CD8-positive, alpha-beta memory T cell (primary cell): ENCODE measurements around the gene KRTAP5-4. TPM values are rescaled to one million over a fixed set of nuclear protein-coding genes. Genes with fewer than 3 reads are reported as not detected.
"Not testable (repeated sequence)": the region's sequence is repeated elsewhere in the genome, so short reads cannot be mapped to it uniquely, and the experiment has no call there.

ENCODE experiments used
- CTCF ChIA-PET: fragments of 350-600 bp; sonication (Branson Sonifier 250); formaldehyde crosslinking; loops from one replicate; lab custom pipeline; 2021; ENCODE audit warnings: antibody characterized with exemption; lab: Charles Lee
- POLR2A ChIA-PET: fragments of 350-600 bp; sonication (Branson Sonifier 250); formaldehyde crosslinking; loops from one replicate; lab custom pipeline; 2021; ENCODE audit warnings: antibody characterized with exemption; lab: Charles Lee
- DNase-seq, 5 donors: peaks; one replicate each; pipeline versions ENCODE4 v3.0.0 to v3.0.0-alpha.2; 2020 to 2022; ENCODE audit warnings: mixed read lengths in 1 of 5
- H3K27ac ChIP-seq: one replicate; pipeline ENCODE4 v1.7.0; 2013; ENCODE audit warnings: low read depth, mild to moderate bottlenecking, low read length, moderate library complexity
- H3K27me3 ChIP-seq: 2 replicates; pipeline ENCODE4 v1.7.0; 2013; ENCODE audit warnings: low read length, mild to moderate bottlenecking; ENCODE audit not compliant: insufficient read depth, poor library complexity, severe bottlenecking
- H3K36me3 ChIP-seq: 2 replicates; pipeline ENCODE4 v1.7.0; 2013; ENCODE audit warnings: mild to moderate bottlenecking, low read length, moderate library complexity; ENCODE audit not compliant: insufficient read depth
- H3K4me1 ChIP-seq: 2 replicates; pipeline ENCODE4 v1.7.0; 2013; ENCODE audit warnings: mild to moderate bottlenecking, low read length, moderate library complexity; ENCODE audit not compliant: insufficient read depth
- H3K4me3 ChIP-seq: 2 replicates; pipeline ENCODE4 v1.7.0; 2013; ENCODE audit warnings: mild to moderate bottlenecking, low read length
- H3K9me3 ChIP-seq: 2 replicates; pipeline ENCODE4 v1.7.0; 2013; ENCODE audit warnings: mild to moderate bottlenecking, low read length
- H3K27ac Mint-ChIP-seq, 8 donors: one replicate each; pipeline ENCODE4 v1.8.0; 2020 to 2021; ENCODE audit warnings: mixed read lengths in 8 of 8, mild to moderate bottlenecking in 6 of 8, inconsistent platforms in 3 of 8, moderate library complexity in 3 of 8
- H3K27me3 Mint-ChIP-seq, 2 donors: one replicate each; pipeline ENCODE4 v1.8.0; 2020 to 2021; ENCODE audit warnings: mixed read lengths in 2 of 2, mild to moderate bottlenecking in 1 of 2, moderate library complexity in 1 of 2
- H3K36me3 Mint-ChIP-seq, 3 donors: one replicate each; pipeline ENCODE4 v1.8.0; 2020 to 2021; ENCODE audit warnings: mixed read lengths in 3 of 3, inconsistent platforms in 1 of 3, mild to moderate bottlenecking in 1 of 3
- H3K4me1 Mint-ChIP-seq, 3 donors: one replicate each; pipeline ENCODE4 v1.8.0; 2020 to 2021; ENCODE audit warnings: mixed read lengths in 3 of 3, inconsistent platforms in 1 of 3, mild to moderate bottlenecking in 1 of 3
- H3K4me3 Mint-ChIP-seq, 7 donors: one replicate each; pipeline ENCODE4 v1.8.0; 2020 to 2021; ENCODE audit warnings: mixed read lengths in 7 of 7, mild to moderate bottlenecking in 6 of 7, moderate library complexity in 4 of 7, inconsistent platforms in 2 of 7
- H3K9me3 Mint-ChIP-seq, 5 donors: one replicate each; pipeline ENCODE4 v1.8.0; 2020 to 2022; ENCODE audit warnings: mixed read lengths in 5 of 5, mild to moderate bottlenecking in 3 of 5, moderate library complexity in 2 of 5, inconsistent platforms in 1 of 5
- polyA plus RNA-seq: library from polyadenylated mRNA; unstranded; fragments of 300-500 nt; fragmentation: Illumina TruSeq; gene quantifications from one replicate; pipeline ENCODE4 v1.2.3, GENCODE V29; 2021
- total RNA-seq, 2 experiments: library from RNA; stranded (reverse); gene quantifications; one replicate each; pipeline ENCODE4 v1.2.3, GENCODE V29; 2021

The KRTAP5-4 gene
- total and polyA plus RNA-seq, 3 experiments from 2014 or later: not detected

DNA sequence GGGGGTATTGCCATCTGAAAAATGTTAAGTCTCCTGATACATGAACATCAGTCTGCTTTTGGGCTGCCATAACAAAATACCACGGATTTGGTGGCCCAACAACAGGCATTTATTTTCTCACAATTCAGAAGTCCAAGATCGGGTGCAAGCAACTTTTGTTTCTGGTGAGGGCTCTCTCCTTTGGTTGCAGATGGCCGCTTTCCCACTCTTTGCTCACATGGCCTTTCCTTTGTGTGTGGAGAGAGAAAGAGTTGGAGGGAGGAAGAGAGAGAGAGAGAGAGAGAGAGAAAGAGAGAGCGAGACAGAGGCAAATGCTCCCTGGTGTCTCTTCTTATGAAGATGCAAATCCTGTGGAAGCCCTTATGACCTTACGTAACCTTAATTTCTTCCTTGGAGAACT lies 21.3 kb downstream of the KRTAP5-4 start:
- Histone ChIP-seq H3K27ac (no peak overlapping the region), H3K36me3 (no peaks in the 10 kb centered on the region), H3K4me3 (no peak overlapping the region), H3K27me3 (no peaks in the 10 kb centered on the region), H3K9me3 (no peaks in the 10 kb centered on the region), H3K4me1 (peaks cover 2% of the 10 kb centered on the region)
- Mint-ChIP-seq H3K27ac (peak overlapping the region in 1 of 8 donors; percentile 74), H3K27me3 (peaks cover 22 to 66% of the 10 kb centered on the region in 2 donors), H3K4me1 (peaks cover 3 to 4% (median 4%) of the 10 kb centered on the region in 3 donors), H3K4me3 (no peak overlapping the region), H3K36me3 (peaks cover 0 to 4% (median 0%) of the 10 kb centered on the region in 3 donors), H3K9me3 (peaks cover 0 to 2% (median 0%) of the 10 kb centered on the region in 5 donors)
- ChIA-PET CTCF (no interaction called here), POLR2A (no interaction called here)
- no peak for DNase-seq

DNA sequence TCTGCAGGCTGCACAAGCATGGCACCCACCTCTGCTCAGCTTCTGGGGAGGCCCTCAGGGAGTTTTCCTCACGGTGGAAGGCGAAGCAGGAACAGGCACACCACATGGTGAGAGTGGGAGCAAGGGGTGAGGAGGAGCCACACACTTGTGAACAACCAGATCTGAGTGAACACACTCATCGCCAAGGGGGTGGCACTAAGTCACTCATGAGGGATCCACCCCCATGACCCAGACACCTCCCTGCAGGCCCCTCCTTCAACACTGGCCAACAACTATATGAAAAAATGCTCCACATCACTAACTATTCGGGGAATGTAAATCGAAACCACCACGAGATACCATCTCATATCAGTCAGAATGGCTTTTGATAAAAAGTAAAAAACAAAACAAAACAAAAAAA lies 23.1 kb downstream of the KRTAP5-4 start:
- H3K4me3 ChIP-seq: no peak overlapping the region
- Mint-ChIP-seq H3K4me1 (peaks cover 8 to 10% (median 9%) of the 10 kb centered on the region in 3 donors), H3K36me3 (peaks cover 0 to 4% (median 0%) of the 10 kb centered on the region in 3 donors), H3K27me3 (peaks cover 25 to 75% of the 10 kb centered on the region in 2 donors), H3K27ac (peak overlapping the region in 1 of 8 donors; percentile 74), H3K4me3 (no peak overlapping the region), H3K9me3 (peaks cover 0 to 2% (median 0%) of the 10 kb centered on the region in 5 donors)
- no peaks in the 10 kb centered on the region for H3K36me3 ChIP-seq
- H3K27me3 ChIP-seq: no peaks in the 10 kb centered on the region
- H3K4me1 ChIP-seq: peaks cover 4% of the 10 kb centered on the region
- peak in 1 of 5 donors; percentile 3 for DNase-seq
- H3K9me3 ChIP-seq: no peaks in the 10 kb centered on the region
- CTCF ChIA-PET: no interaction called here
- H3K27ac ChIP-seq: no peak overlapping the region
- POLR2A ChIA-PET: no interaction called here

DNA sequence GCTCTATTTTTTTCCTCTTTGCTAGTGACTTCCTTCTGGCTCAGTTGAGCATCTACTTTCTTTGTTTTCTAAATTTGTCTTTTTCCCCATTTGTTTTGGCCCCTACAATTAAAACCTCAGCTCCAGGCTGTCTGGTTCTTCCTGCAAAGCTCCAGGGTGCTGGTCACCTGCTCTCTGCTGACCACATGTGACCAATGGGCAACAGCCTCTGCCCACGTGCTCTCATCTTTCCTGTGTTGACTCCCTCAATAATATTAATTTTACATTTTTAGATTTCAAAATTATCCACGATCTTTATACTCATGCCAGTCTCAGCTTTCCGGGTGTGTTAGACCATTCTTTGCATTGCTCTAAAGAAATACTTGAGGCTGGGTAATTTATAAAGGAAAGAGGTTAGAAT lies 23.5 kb downstream of the KRTAP5-4 start:
- H3K9me3 Mint-ChIP-seq, DNase-seq, H3K36me3 Mint-ChIP-seq, H3K27ac ChIP-seq, H3K4me1 ChIP-seq, H3K9me3 ChIP-seq, H3K36me3 ChIP-seq, H3K4me3 ChIP-seq, H3K4me1 Mint-ChIP-seq, POLR2A ChIA-PET, H3K4me3 Mint-ChIP-seq, H3K27me3 ChIP-seq, CTCF ChIA-PET: not testable (repeated sequence)
- Mint-ChIP-seq H3K27me3 (peaks cover 23 to 72% of the 10 kb centered on the region in 2 donors), H3K27ac (peak overlapping the region in 1 of 8 donors; percentile 73)

DNA sequence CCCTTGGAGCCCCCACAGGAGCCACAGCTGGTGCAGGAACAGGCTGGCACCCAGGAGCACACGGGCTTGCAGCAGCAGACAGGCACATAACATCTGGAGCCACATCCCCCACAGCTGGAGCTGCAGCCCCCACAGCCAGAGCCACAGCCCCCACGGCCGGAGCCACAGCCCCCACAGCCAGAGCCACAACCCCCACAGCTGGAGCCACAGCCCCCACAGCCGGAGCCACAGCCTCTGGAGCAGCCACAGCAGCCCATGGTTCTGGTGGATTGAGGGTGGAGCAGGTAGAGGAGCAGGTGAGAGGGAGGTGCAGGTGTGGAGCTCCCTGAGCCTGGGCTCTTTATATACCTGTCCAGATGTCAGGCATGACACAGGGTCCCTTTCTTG lies 24.0 kb downstream of the KRTAP5-4 start, which contains the start of gene KRTAP5-2:
TSS of gene KRTAP5-2 (minus strand) at position 301 of the 387 bp plus-strand sequence. CDS start at position 257, 44 bp downstream.
- Mint-ChIP-seq H3K4me3 (no peak within 1 kb of the TSS), H3K27me3 (peaks cover 20 to 70% of the 10 kb centered on the region in 2 donors), H3K4me1 (peaks cover 8 to 10% (median 9%) of the 10 kb centered on the region in 3 donors), H3K9me3 (peaks cover 0 to 2% (median 0%) of the 10 kb centered on the region in 5 donors), H3K36me3 (peaks cover 0 to 4% (median 0%) of the 10 kb centered on the region in 3 donors), H3K27ac (peak within 1 kb of the TSS in 3 of 8 donors; percentile 73 to 82 (median 74))
- no peaks in the 10 kb centered on the region for H3K36me3 ChIP-seq
- H3K27me3 ChIP-seq: no peaks in the 10 kb centered on the region
- H3K9me3 ChIP-seq: no peaks in the 10 kb centered on the region
- ChIA-PET POLR2A (no interaction called here), CTCF (no interaction called here)
- H3K4me1 ChIP-seq: peaks cover 4% of the 10 kb centered on the region
- H3K27ac ChIP-seq: no peak within 1 kb of the TSS
- DNase-seq: no peak
- no peak within 1 kb of the TSS for H3K4me3 ChIP-seq

DNA sequence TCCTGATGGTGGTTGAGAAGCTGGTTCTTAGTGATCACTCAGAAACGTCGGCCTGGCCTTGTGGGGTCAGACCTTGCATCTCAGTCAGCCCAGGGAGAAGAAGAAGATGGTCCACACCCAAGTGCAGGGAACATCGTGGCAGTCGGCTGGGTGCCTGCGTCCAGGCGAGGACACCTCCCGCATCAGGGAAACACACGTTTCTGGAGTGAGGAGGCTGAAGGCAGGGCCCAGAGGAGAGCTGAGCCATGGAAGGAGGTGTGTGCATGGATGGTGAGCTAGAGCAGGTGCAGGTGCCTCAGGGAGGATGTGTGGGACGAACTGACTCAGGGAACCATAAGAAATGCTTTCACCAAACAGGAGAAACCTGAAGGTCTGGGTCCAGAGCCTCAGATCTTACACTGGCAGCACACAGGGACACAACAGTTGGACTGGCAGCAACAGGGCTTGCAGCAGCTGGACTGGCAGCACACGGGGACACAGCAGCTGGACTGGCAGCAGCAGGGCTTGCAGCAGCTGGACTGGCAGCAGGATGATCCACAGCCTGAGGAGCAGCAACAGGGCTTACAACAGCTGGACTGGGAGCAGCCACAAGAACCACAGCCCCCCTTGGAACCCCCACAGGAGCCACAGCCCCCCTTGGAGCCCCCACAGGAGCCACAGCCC lies 24.5 kb downstream of the KRTAP5-4 start:
- Histone ChIP-seq H3K27me3 (no peaks in the 10 kb centered on the region), H3K36me3 (no peaks in the 10 kb centered on the region), H3K27ac (no peak overlapping the region), H3K4me3 (no peak overlapping the region), H3K9me3 (no peaks in the 10 kb centered on the region), H3K4me1 (peaks cover 4% of the 10 kb centered on the region)
- Mint-ChIP-seq H3K4me3 (no peak overlapping the region), H3K36me3 (peaks cover 0 to 4% (median 0%) of the 10 kb centered on the region in 3 donors), H3K27me3 (peaks cover 19 to 71% of the 10 kb centered on the region in 2 donors), H3K9me3 (peaks cover 0 to 2% (median 0%) of the 10 kb centered on the region in 5 donors), H3K4me1 (peaks cover 8 to 10% (median 9%) of the 10 kb centered on the region in 3 donors), H3K27ac (peak overlapping the region in 1 of 8 donors; percentile 82)
- ChIA-PET POLR2A (no interaction called here), CTCF (interaction anchor here (1.2 kb wide), 1 partner anchor 51 kb away, joined by 4 read pairs; no protein-coding TSS in a partner anchor)
- no peak for DNase-seq

DNA sequence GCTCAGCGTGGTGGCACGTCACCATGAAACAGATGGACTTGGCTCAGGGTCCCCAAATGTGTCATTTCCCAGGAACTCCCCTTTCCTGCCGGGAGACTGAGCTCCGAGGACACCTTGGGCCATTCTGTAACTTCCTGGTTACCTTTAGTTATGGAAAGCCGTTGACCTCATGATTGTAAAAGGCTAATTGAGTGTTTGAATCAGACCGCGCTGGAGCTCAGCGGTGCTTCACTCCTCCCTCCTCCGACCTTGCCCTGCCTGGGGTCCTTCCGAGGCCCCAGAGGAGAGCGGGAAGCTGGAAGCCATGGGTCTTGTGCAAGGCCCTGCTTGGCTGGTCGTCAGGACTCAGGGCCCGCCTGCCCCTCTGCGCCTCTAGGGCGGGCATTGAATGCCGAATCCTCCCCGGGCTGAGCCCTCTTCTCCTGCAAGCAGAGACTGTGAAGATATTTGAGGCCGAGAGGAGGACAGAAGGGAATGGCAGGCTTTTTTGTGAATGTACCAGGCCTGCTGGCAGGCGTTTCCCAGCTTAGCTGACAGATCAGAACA lies 25.3 kb downstream of the KRTAP5-4 start:
- H3K4me1 ChIP-seq, POLR2A ChIA-PET, H3K27ac Mint-ChIP-seq, H3K36me3 Mint-ChIP-seq, H3K9me3 Mint-ChIP-seq, DNase-seq, H3K4me3 Mint-ChIP-seq, H3K27ac ChIP-seq, H3K27me3 ChIP-seq, H3K36me3 ChIP-seq, H3K4me1 Mint-ChIP-seq, H3K9me3 ChIP-seq, H3K4me3 ChIP-seq: not testable (repeated sequence)
- CTCF ChIA-PET: interaction anchor here (0.7 to 2.4 kb wide), 4 partner anchors 18 to 201 kb away, joined by 3 to 15 read pairs (median 4); no protein-coding TSS in a partner anchor
- peaks cover 16 to 66% of the 10 kb centered on the region in 2 donors for H3K27me3 Mint-ChIP-seq

DNA sequence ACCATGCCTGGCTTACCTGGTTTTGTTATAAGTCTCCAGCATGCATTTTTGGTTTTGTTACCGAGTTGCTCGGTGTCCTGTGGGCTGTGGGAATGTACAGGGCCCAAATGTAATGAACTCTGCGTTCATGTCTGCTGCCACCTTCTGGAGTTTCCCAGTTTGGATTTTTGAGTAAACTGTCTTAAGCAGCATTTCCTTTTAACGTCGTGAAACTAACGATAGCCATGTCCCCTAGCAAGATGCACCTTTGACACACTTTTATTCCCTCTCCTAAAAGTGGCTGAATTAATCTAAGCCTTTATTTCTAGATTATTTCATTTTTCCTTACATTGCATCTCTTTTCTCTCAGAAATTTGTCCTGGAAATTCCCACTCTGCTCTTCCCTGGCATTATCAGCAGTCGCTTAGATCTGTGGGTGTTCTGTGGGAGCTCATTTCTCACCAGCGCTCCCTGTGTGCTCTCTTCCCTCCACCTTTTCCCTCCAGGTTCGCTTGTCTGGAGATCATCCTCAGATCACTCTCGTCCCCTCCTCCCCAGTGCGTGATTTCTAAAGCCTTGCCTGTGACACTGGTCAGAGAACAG lies 25.9 kb downstream of the KRTAP5-4 start:
- H3K27me3 Mint-ChIP-seq: peaks cover 16 to 64% of the 10 kb centered on the region in 2 donors
- H3K4me1 Mint-ChIP-seq, H3K36me3 ChIP-seq, H3K4me1 ChIP-seq, DNase-seq, H3K4me3 ChIP-seq, H3K9me3 Mint-ChIP-seq, H3K36me3 Mint-ChIP-seq, H3K27ac Mint-ChIP-seq, H3K27ac ChIP-seq, H3K27me3 ChIP-seq, H3K9me3 ChIP-seq, H3K4me3 Mint-ChIP-seq: not testable (repeated sequence)
- POLR2A ChIA-PET: interaction anchor here (0.6 to 1.7 kb wide), 3 partner anchors 10 to 151 kb away, joined by 3 to 5 read pairs (median 3); no protein-coding TSS in a partner anchor
- CTCF ChIA-PET: interaction anchor here (0.8 to 2.4 kb wide), 5 partner anchors 17 to 49 kb away, joined by 3 to 15 read pairs (median 5); no protein-coding TSS in a partner anchor

DNA sequence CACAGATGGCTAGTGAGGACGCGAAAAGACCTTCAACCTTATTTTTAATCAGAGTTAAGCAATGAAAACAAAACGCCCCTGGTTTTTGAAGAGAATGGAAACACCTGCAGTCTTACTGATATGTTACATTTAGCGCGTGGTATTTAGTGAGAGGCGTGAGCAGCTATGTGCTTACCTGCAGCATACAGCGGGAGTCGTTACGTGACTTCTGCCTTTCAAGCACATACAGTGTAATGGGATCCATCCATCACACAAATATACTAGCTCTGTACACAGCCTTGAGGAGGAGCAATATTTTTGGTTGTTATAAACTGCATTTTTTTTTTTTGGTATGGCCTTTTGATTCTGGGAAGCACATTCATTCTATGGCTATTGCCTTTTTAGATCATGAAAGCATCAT lies 29.3 kb downstream of the KRTAP5-4 start:
- Mint-ChIP-seq H3K27ac (no peak overlapping the region), H3K9me3 (no peaks in the 10 kb centered on the region), H3K36me3 (peaks cover 0 to 5% (median 0%) of the 10 kb centered on the region in 3 donors), H3K4me3 (no peak overlapping the region), H3K27me3 (peaks cover 15 to 35% of the 10 kb centered on the region in 2 donors), H3K4me1 (peaks cover 22 to 31% (median 25%) of the 10 kb centered on the region in 3 donors)
- Histone ChIP-seq H3K27ac (no peak overlapping the region), H3K4me3 (no peak overlapping the region), H3K36me3 (no peaks in the 10 kb centered on the region), H3K4me1 (peaks cover 28% of the 10 kb centered on the region), H3K9me3 (no peaks in the 10 kb centered on the region), H3K27me3 (no peaks in the 10 kb centered on the region)
- no peak for DNase-seq
- POLR2A ChIA-PET: no interaction called here
- CTCF ChIA-PET: interaction anchor here (1.7 kb wide), 1 partner anchor 19 kb away, joined by 7 read pairs; no protein-coding TSS in a partner anchor
